Right renal pelvis (tissue), 4 donors: Measurements from ENCODE around the gene GREB1. TPM values are rescaled to one million over a fixed set of nuclear protein-coding genes. Genes with fewer than 3 reads are reported as not detected.

Experiments used
- DNase-seq, 4 donors: peaks; one replicate each; pipeline ENCODE4 v3.0.0-alpha.2; 2013; ENCODE audit warnings: low read depth in 4 of 4, low spot score in 3 of 4, missing footprints in 1 of 4
- polyA plus RNA-seq, 4 donors: library from polyadenylated mRNA; unstranded; fragments of 120-200 nt; gene quantifications; one replicate each; pipeline ENCODE4 v1.2.1, GENCODE V29; 2013; ENCODE audit not compliant: insufficient read length in 4 of 4

Gene GREB1
- polyA plus RNA-seq, 4 donors, result 12.5 to 15.3 (median 13.5) TPM

DNA sequence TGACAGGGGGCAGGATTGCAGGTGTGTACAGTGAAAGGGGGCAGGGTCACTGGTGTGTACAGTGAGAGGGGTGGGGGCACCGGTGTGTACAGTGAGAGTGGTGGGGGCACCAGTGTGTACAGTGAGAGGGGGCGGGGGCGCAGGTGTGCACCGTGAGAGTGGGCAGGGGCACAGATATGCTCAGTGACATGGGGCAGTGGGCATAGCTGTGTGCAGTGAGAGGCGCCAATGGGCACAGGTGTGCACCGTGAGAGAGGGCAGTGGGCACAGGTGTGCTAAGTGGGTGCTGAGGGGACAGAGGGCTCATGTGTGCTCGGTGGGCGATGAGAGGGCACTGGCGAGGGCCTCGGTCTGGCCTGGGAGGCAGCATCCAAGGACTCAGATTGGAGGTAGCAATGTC lies 63.0 kb downstream of the GREB1 start:
- no peak for DNase-seq

DNA sequence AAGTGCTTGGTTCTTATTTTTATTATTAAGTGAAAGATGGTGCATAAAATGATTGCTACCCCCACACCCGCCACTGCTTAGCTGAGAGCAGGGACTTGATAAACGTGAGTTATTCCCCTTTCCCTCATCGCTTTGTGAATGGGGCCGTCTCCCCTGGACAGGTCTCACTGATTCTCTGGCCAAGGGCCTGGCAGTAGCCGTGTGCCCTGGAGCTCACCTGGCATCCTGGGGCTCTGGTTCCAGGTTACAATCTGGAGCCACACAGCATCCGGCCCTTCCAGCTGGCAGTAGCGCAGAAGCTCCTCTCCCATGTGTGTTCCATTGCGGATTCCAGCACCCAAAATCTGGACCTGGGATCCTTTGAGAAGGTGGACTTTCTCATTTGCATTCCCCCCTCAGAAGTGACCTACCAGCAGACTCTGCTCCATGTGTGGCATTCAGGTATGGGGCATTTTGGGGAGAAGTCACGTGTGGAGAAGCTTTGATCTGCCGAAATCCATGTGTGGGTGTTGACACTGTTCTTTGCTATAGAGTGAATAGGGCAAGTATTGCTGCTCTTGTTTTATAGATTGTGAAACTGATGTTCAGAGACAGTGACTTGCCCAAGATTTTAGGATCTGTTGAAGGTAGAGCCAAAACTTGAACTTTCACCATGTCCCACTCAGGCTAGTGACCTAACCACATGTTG lies 63.8 kb downstream of the GREB1 start:
- DNase-seq, result no peak

DNA sequence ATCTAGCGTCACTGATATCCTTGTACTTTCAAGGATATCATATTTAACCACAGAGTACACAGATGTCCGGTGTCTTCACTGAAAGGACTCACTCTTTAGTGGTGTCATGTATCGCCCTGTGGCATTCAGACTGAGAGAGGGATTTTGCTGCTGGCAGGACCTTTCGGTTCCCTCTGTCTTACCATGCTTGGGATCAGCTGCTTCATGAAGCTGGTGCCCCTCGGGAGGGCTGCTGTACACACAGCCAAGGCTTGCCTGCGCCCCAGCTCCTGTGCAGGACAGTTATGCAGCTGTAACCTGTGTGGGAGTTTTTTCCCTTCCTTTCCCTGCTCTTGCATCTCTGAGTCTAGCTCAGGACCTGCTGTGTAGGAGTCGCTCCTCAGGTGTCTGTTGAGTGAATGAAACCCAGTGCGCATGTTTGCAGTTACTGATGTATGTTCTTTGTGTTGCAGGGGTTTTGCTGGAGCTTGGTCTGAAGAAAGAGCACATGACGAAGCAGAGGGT lies 64.4 kb downstream of the GREB1 start:
- peak in 2 of 4 donors; percentile 4 to 15 for DNase-seq

DNA sequence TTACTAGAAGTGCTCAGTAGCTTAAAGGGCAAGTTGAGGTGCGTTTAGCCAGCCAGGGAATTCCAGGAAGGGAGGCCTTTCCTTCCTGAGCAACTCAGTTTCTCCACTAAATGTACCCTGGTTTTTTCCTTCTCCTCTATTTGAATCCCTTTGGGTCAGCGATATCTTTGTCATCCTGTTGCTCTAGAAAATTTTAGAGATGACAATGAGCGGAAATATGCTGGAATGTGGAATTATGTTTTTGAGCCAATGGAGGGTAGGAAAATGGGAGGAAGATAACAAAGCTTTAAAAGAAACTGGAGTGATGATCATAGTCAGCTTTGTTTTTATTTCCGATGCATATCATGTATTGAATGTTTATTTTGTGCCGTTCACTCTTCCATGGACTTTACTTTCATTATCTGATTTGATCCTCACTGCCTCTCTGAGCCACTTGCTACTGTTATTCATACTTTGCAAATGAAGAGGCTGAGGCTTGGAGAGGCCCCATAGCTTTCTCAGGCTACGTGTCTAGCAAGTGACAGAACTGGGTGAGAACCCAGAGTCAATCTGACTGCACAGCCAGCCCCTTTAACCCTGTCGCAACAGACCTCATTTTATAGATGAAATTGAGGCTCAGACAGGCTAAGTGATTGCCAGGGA lies 68.8 kb downstream of the GREB1 start:
- DNase-seq, result no peak

- no peak for DNase-seq
Measured at GRCh38 chr2:11610624-11611242, 76.9 kb downstream of the GREB1 start.

- no peak for DNase-seq
Measured at GRCh38 chr2:11611251-11611650, 77.4 kb downstream of the GREB1 start.

GRCh38 chr2:11612553-11613215 lies 78.8 kb downstream of the GREB1 start:
- DNase-seq, result no peak

- DNase-seq, result no peak
Measured at GRCh38 chr2:11613297-11613696, 79.5 kb downstream of the GREB1 start.

- DNase-seq, result no peak
Measured at GRCh38 chr2:11615209-11615608, 81.4 kb downstream of the GREB1 start.

GRCh38 chr2:11616097-11616687 lies 82.3 kb downstream of the GREB1 start:
- no peak for DNase-seq

DNA sequence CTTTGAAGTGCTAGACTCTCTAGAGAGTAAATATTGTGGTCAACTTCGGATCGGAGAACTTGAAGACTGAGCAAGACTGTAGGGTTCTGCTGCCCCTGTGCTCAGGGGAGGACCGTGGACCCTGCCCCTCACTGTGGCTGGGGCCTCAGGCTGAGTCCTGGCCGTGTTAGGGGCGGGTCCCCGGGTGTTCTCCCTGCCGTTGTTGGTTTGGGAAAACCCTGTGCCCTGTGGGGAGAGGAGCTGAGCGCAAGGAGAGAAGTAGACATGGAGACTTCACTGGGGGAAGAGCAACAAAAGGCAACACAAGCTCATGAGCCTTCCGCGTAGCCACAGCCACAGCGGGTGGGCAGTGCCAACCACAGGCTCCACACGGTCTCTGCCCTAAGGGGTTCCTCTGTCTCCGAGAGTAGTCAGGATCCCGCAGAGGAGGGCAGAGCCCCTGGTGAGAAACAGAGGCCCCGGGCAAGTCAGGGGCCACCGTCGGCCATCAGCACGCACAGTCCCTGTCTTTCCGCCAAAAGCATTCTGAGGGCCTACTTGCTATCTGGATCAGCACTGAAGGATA lies 83.1 kb downstream of the GREB1 start:
- DNase-seq, result no peak

DNA sequence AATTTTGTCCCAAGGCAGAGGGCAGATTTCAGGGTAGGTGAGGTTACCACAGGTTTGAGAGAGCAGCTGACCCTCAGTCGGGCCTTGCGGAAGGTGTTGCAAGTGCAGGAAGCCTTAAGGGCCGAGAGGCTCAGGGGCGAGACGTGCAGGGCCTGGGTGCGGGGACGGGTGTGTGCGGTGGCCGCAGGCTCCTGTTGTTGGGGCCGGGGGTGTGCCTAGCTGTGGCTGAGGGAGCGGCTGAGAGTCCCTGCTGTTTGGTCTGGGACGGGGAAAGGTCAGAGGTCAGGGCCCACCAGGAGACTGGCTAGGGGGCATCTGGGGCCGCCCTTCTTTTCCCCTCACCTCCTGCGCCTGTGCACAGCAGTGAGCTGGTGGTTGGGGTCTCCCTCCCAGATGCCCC lies 83.7 kb downstream of the GREB1 start:
- DNase-seq, result no peak

DNA sequence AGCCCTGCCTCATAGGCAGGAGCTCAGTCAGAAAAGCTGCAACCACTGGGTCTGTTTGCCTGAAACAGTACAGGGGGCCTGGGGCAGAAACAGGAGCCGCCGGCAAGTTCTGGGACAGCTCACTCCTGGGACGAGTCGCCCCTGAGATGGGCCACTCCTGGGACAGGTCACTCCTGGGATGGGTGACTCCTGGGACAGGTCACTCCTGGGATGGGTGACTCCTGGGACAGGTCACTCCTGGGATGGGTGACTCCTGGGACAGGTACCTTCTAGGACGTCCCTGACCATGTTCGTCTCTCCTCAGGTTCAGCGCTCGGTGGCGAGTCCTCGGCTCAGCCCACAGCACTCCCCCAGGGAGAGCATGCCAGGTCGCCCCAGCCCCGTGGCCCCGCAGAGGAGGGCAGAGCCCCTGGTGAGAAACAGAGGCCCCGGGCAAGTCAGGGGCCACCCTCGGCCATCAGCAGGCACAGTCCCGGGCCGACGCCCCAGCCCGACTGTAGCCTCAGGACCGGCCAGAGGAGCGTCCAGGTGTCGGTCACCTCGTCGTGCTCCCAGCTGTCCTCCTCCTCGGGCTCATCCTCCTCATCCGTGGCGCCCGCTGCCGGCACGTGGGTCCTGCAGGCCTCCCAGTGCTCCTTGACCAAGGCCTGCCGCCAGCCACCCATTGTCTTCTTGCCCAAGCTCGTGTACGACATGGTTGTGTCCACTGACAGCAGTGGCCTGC lies 84.3 kb downstream of the GREB1 start:
- DNase-seq, result no peak

- DNase-seq, result no peak
Measured at GRCh38 chr2:11618708-11619062, 84.8 kb downstream of the GREB1 start.

- DNase-seq, result no peak
Measured at GRCh38 chr2:11621410-11621809, 87.6 kb downstream of the GREB1 start.

GRCh38 chr2:11622611-11623010 lies 88.8 kb downstream of the GREB1 start:
- DNase-seq, result no peak

GRCh38 chr2:11624893-11625292 lies 91.0 kb downstream of the GREB1 start:
- no peak for DNase-seq

DNA sequence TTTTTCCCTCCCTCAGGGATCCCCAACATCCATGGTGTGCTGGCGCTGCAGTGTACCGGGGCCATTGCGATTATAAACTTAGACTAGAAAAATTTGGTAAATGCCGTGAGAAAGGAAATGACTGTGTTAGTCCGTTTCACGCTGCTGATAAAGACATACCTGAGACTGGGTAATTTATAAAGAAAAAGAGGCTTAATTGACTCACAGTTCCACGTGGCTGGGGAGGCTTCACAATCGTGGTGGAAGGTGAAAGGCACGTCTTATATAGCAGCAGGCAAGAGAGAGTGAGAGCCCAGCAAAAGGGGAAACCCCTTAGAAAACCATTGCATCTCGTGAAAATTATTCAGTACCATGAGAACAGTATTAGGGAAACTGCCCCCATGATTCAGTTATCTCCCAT lies 91.8 kb downstream of the GREB1 start:
- no peak for DNase-seq

- DNase-seq, result no peak
Measured at GRCh38 chr2:11628675-11629074, 94.8 kb downstream of the GREB1 start.

DNA sequence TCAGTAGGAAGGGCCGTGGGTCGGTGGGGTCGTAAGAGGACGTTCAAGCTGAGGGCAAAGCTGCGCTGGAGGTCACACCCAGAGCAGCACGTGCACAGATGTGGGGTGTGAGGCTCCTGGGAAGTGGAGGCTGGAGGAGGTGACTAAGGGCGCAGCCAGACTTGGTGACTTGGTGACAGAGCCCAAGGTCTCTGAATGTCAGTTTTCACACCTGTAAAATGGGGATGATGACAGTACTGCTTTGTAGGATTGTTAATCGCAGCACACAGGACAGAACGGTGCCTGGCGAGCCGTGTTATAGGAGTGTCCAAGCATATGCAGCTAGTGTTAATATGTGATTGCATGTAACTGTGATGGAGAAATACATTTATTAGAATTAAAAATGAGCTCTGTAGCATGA lies 95.4 kb downstream of the GREB1 start:
- DNase-seq, result no peak
